GM21619 (cell line): ENCODE measurements around the gene THRB.
A peak's percentile ranks its signal among the peaks of the same experiment; 100 is the strongest.

Experiments
- ATAC-seq: cut with Tn5 transposase; IDR thresholded peaks from one replicate; pipeline ENCODE4 v1.9.1; 2021; ENCODE audit not compliant: unreplicated experiment

Gene THRB

GRCh38 chr3:24195504-24196230 lies 299.0 kb downstream of the THRB start:
- ATAC-seq: no peak

GRCh38 chr3:24192469-24193056 lies 302.1 kb downstream of the THRB start:
- ATAC-seq: no peak

GRCh38 chr3:24191801-24192403 lies 302.7 kb downstream of the THRB start:
- ATAC-seq: no peak

- no peak for ATAC-seq
These were observed 304.4 kb downstream of the THRB start for GRCh38 chr3:24190256-24190655.

- peak; percentile 93 for ATAC-seq
These were observed 308.8 kb downstream of the THRB start for GRCh38 chr3:24185738-24186384.

- no peak for ATAC-seq
These were observed 310.0 kb downstream of the THRB start for GRCh38 chr3:24184528-24185176.

GRCh38 chr3:24182756-24183155 lies 311.9 kb downstream of the THRB start:
- no peak for ATAC-seq

- no peak for ATAC-seq
These were observed 313.4 kb downstream of the THRB start for GRCh38 chr3:24181256-24181655.

- no peak for ATAC-seq
These were observed 314.0 kb downstream of the THRB start for GRCh38 chr3:24180616-24181015.

- ATAC-seq: no peak
These were observed 317.4 kb downstream of the THRB start for GRCh38 chr3:24177201-24177600.

- ATAC-seq: no peak
These were observed 320.0 kb downstream of the THRB start for GRCh38 chr3:24174614-24175013.

- ATAC-seq: peak; percentile 73
These were observed 325.7 kb downstream of the THRB start for GRCh38 chr3:24168977-24169376.

GRCh38 chr3:24167429-24167828 lies 327.2 kb downstream of the THRB start:
- no peak for ATAC-seq

GRCh38 chr3:24166515-24166914 lies 328.1 kb downstream of the THRB start:
- ATAC-seq: no peak

- ATAC-seq: no peak
These were observed 329.1 kb downstream of the THRB start for GRCh38 chr3:24165603-24165982.

- no peak for ATAC-seq
These were observed 329.6 kb downstream of the THRB start for GRCh38 chr3:24164967-24165602.

GRCh38 chr3:24162929-24163328 lies 331.7 kb downstream of the THRB start:
- ATAC-seq: no peak

GRCh38 chr3:24161841-24162240 lies 332.8 kb downstream of the THRB start:
- ATAC-seq: no peak

GRCh38 chr3:24160424-24161095 lies 334.1 kb downstream of the THRB start:
- no peak for ATAC-seq

- no peak for ATAC-seq
These were observed 335.7 kb downstream of the THRB start for GRCh38 chr3:24158761-24159454.
